HepG2 (cell line): Measurements from ENCODE around the gene USP2. TPM values are rescaled to one million over a fixed set of nuclear protein-coding genes. Genes with fewer than 3 reads are reported as not detected.

Source experiments
- ARNT ChIP-seq: fragments of 450-650 bp; IDR thresholded peaks from 2 replicates; pipeline ENCODE4 v1.6.1; 2017
- DR1 ChIP-seq: sonication (generic); formaldehyde crosslinking; IDR thresholded peaks from 2 replicates; pipeline ENCODE4 v1.8.0; 2021; ENCODE audit warnings: mild to moderate bottlenecking, missing genetic modification reagents, inconsistent platforms
- ELF1 ChIP-seq: sonication (generic); formaldehyde crosslinking; IDR thresholded peaks from 2 replicates; pipeline ENCODE4 v1.4.0; 2020; ENCODE audit warnings: missing genetic modification reagents
- GPN1 ChIP-seq: sonication (generic); formaldehyde crosslinking; IDR thresholded peaks from 2 replicates; pipeline ENCODE4 v1.5.1; 2020; ENCODE audit warnings: missing genetic modification reagents, borderline replicate concordance
- HMGXB4 ChIP-seq, 2 experiments: sonication (generic) in 1 of 2; formaldehyde crosslinking in 1 of 2; IDR thresholded peaks; 2 replicates each; pipeline versions ENCODE4 v1.4.0 to v1.6.1; 2018 to 2020; ENCODE audit warnings: missing genetic modification reagents in 2 of 2, borderline replicate concordance in 1 of 2, low read depth in 1 of 2, mild to moderate bottlenecking in 1 of 2, missing biosample characterization in 1 of 2
- HOXA3 ChIP-seq: sonication (generic); formaldehyde crosslinking; IDR thresholded peaks from 2 replicates; pipeline ENCODE4 v1.5.0; 2020; ENCODE audit warnings: missing genetic modification reagents
- IRF1 ChIP-seq: sonication (generic); formaldehyde crosslinking; IDR thresholded peaks from 2 replicates; pipeline ENCODE4 v1.4.0; 2020; ENCODE audit warnings: low read depth, mild to moderate bottlenecking, missing genetic modification reagents
- KDM2A ChIP-seq: sonication (generic); formaldehyde crosslinking; IDR thresholded peaks from 2 replicates; pipeline ENCODE4 v1.4.0; 2020; ENCODE audit warnings: low read depth, missing genetic modification reagents, borderline replicate concordance
- PHF5A ChIP-seq: IDR thresholded peaks from one replicate; pipeline ENCODE4 v1.6.1; 2018; ENCODE audit warnings: low read depth, missing genetic modification reagents; ENCODE audit not compliant: unreplicated experiment
- SAP130 ChIP-seq: IDR thresholded peaks from 2 replicates; pipeline ENCODE4 v1.6.1; 2016; ENCODE audit warnings: low read depth
- TCF7 ChIP-seq: sonication (generic); IDR thresholded peaks from 2 replicates; pipeline ENCODE4 v1.6.1; 2016; ENCODE audit warnings: antibody characterized with exemption, low read depth
- U2AF1 ChIP-seq: fragments of 200-400 bp; formaldehyde crosslinking; optimal IDR thresholded peaks from 2 replicates; pipeline ENCODE3; 2017; ENCODE audit warnings: mild to moderate bottlenecking, low read depth, low read length
- ZBTB21 ChIP-seq: sonication (generic); formaldehyde crosslinking; IDR thresholded peaks from 2 replicates; pipeline ENCODE4 v1.4.0; 2020; ENCODE audit warnings: missing genetic modification reagents
- ZNF326 ChIP-seq: sonication (generic); formaldehyde crosslinking; IDR thresholded peaks from 2 replicates; pipeline ENCODE4 v1.4.0; 2020; ENCODE audit warnings: missing genetic modification reagents, borderline replicate concordance
- ZNF460 ChIP-seq: sonication (generic); formaldehyde crosslinking; IDR thresholded peaks from 2 replicates; pipeline ENCODE4 v1.5.1; 2020; ENCODE audit warnings: missing genetic modification reagents, mild to moderate bottlenecking, borderline replicate concordance
- ZNF546 ChIP-seq: sonication (generic); formaldehyde crosslinking; conservative IDR thresholded peaks from 2 replicates; pipeline ENCODE4 v1.8.1; 2023; ENCODE audit warnings: mild to moderate bottlenecking, missing genetic modification reagents
- ZNF598 ChIP-seq: sonication (generic); formaldehyde crosslinking; IDR thresholded peaks from 2 replicates; pipeline ENCODE4 v1.5.1; 2020; ENCODE audit warnings: mild to moderate bottlenecking, missing genetic modification reagents, borderline replicate concordance
- ZNF740 ChIP-seq: sonication (generic); formaldehyde crosslinking; IDR thresholded peaks from 2 replicates; pipeline ENCODE4 v1.4.0; 2020; ENCODE audit warnings: missing genetic modification reagents
- ZNF891 ChIP-seq: sonication (generic); formaldehyde crosslinking; IDR thresholded peaks from 2 replicates; pipeline ENCODE4 v1.5.0; 2020; ENCODE audit warnings: mild to moderate bottlenecking, missing genetic modification reagents
- polyA plus RNA-seq, 8 experiments: library from polyadenylated mRNA; depleted of rRNA in 3 of 8; stranded (reverse) in 7 of 8; unstranded in 1 of 8; fragments of >200 nt; fragmentation: Illumina TruSeq in 4 of 8; extraction: Trizol in 4 of 8; gene quantifications; 2 replicates each; pipeline versions ENCODE4 v1.2.1 to v1.2.3, GENCODE V29; 2011 to 2016; ENCODE audit warnings: low read depth in 4 of 8, missing spikeins in 1 of 8, mixed read lengths in 1 of 8; ENCODE audit not compliant: insufficient read depth in 1 of 8
- total RNA-seq, 5 experiments: library from RNA; depleted of rRNA; stranded (reverse); fragments of >200 nt; fragmentation: Illumina TruSeq; extraction: Trizol; gene quantifications; 2 replicates each; pipeline ENCODE4 v1.2.3, GENCODE V29; 2016; ENCODE audit warnings: low read depth in 1 of 5
- TF ChIP-seq, protein P1 (sequence below): sonication (generic); formaldehyde crosslinking; IDR thresholded peaks from 2 replicates; pipeline ENCODE4 v1.8.1; 2023; ENCODE audit warnings: mild to moderate bottlenecking, inconsistent platforms, moderate library complexity, missing genetic modification reagents, borderline replicate concordance
- TF ChIP-seq, protein P2 (sequence below): sonication (generic); formaldehyde crosslinking; IDR thresholded peaks from 2 replicates; pipeline ENCODE4 v1.4.0; 2020; ENCODE audit warnings: mild to moderate bottlenecking, missing genetic modification reagents
- TF ChIP-seq, protein P3 (sequence below): sonication (generic); formaldehyde crosslinking; IDR thresholded peaks from 2 replicates; pipeline ENCODE4 v1.8.0; 2022; ENCODE audit warnings: missing genetic modification reagents, mild to moderate bottlenecking, moderate library complexity, borderline replicate concordance

Gene USP2
- total and polyA plus RNA-seq, 2 of the 13 experiments (the other 11 are each of a cell fraction or from before 2014, with no cell fraction given), result 2.5 to 6.0 TPM

- TF ChIP-seq HMGXB4 (CRISPR knock-in tag; IDR thresholded peaks at IDR 0.05; ENCODE audit: borderline replicate concordance in 1 of 2, low read depth in 1 of 2), result peak; percentile 52 to 53; a peak in 2 of 4 replicates
- no peak for TF ChIP-seq ZBTB21 (CRISPR knock-in tag)
- TF ChIP-seq U2AF1, result peak; percentile 35
- no peak for TF ChIP-seq ZNF891 (CRISPR knock-in tag)
- TF ChIP-seq ZNF460 (CRISPR knock-in tag), result no peak
- TF ChIP-seq HOXA3 (CRISPR knock-in tag), result no peak
- TF ChIP-seq ARNT, result no peak
- TF ChIP-seq SAP130 (CRISPR knock-in tag), result peak; percentile 17; the same call in 1 of the 2 replicates
- TF ChIP-seq, protein P1, sequence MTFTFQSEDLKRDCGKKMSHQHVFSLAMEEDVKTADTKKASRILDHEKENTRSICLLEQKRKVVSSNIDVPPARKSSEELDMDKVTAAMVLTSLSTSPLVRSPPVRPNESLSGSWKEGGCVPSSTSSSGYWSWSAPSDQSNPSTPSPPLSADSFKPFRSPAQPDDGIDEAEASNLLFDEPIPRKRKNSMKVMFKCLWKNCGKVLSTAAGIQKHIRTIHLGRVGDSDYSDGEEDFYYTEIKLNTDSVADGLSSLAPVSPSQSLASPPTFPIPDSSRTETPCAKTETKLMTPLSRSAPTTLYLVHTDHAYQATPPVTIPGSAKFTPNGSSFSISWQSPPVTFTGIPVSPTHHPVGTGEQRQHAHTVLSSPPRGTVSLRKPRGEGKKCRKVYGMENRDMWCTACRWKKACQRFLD, result no peak
- no peak for TF ChIP-seq ZNF598
- TF ChIP-seq ELF1 (CRISPR knock-in tag), result no peak
- TF ChIP-seq, protein P2, sequence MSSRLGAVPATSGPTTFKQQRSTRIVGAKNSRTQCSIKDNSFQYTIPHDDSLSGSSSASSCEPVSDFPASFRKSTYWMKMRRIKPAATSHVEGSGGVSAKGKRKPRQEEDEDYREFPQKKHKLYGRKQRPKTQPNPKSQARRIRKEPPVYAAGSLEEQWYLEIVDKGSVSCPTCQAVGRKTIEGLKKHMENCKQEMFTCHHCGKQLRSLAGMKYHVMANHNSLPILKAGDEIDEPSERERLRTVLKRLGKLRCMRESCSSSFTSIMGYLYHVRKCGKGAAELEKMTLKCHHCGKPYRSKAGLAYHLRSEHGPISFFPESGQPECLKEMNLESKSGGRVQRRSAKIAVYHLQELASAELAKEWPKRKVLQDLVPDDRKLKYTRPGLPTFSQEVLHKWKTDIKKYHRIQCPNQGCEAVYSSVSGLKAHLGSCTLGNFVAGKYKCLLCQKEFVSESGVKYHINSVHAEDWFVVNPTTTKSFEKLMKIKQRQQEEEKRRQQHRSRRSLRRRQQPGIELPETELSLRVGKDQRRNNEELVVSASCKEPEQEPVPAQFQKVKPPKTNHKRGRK (CRISPR knock-in tag), result no peak
- no peak for TF ChIP-seq ZNF546 (CRISPR knock-in tag)
- peak; percentile 54; the same call in 1 of the 2 replicates for TF ChIP-seq KDM2A
- TF ChIP-seq DR1 (CRISPR knock-in tag), result no peak
- peak; percentile 78 for TF ChIP-seq ZNF740 (CRISPR knock-in tag)
- TF ChIP-seq IRF1 (CRISPR knock-in tag), result no peak
- TF ChIP-seq GPN1 (CRISPR knock-in tag), result no peak
- TF ChIP-seq ZNF326 (CRISPR knock-in tag), result no peak
- TF ChIP-seq TCF7, result no peak
- TF ChIP-seq PHF5A (CRISPR knock-in tag), result no peak
- TF ChIP-seq, protein P3, sequence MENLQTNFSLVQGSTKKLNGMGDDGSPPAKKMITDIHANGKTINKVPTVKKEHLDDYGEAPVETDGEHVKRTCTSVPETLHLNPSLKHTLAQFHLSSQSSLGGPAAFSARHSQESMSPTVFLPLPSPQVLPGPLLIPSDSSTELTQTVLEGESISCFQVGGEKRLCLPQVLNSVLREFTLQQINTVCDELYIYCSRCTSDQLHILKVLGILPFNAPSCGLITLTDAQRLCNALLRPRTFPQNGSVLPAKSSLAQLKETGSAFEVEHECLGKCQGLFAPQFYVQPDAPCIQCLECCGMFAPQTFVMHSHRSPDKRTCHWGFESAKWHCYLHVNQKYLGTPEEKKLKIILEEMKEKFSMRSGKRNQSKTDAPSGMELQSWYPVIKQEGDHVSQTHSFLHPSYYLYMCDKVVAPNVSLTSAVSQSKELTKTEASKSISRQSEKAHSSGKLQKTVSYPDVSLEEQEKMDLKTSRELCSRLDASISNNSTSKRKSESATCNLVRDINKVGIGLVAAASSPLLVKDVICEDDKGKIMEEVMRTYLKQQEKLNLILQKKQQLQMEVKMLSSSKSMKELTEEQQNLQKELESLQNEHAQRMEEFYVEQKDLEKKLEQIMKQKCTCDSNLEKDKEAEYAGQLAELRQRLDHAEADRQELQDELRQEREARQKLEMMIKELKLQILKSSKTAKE (CRISPR knock-in tag), result no peak
These were observed 43.1 kb downstream of the USP2 start (continued) for GRCh38 chr11:119338318-119338890.
